ENCODE measurements around the gene TTC1.
"Not testable (repeated sequence)": the region's sequence is repeated elsewhere in the genome, so short reads cannot be mapped to it uniquely, and the experiment has no call there.

TTC1 gene

GRCh38 chr5:159995907-159996306 lies 13.0 kb upstream of the TTC1 start:
- Histone ChIP-seq H3F3A (ENCODE audit: insufficient read depth) (no peaks in the 10 kb centered on the region), H2AFZ (ENCODE audit: low read depth, low read length, severe bottlenecking) (no peak overlapping the region), H3K4me3 (ENCODE audit: insufficient read depth, low read length, poor library complexity, severe bottlenecking) (no peak overlapping the region), H3K9me2 (replicated peaks; ENCODE audit: insufficient read depth, low read length) (no peaks in the 10 kb centered on the region), H3K4me2 (ENCODE audit: low read depth, low read length, poor library complexity, severe bottlenecking) (no peak overlapping the region), H4K20me1 (ENCODE audit: low read depth, low read length) (no peaks in the 10 kb centered on the region), H3K27ac (ENCODE audit: low read depth, low read length) (no peak overlapping the region), H3K9ac (ENCODE audit: low read length) (no peak overlapping the region), H3K9me3 (ENCODE audit: insufficient read depth, low read length) (no peaks in the 10 kb centered on the region), H3K36me3 (ENCODE audit: low read length) (no peaks in the 10 kb centered on the region), H3K27me3 (ENCODE audit: low read length) (no peaks in the 10 kb centered on the region), H3K79me2 (ENCODE audit: insufficient read depth, low read length) (no peaks in the 10 kb centered on the region)
- no peak for TF ChIP-seq CTCF (IDR thresholded peaks at IDR 0.05; ENCODE audit: insufficient read depth, low read length, poor library complexity, severe bottlenecking)
- TF ChIP-seq EZH2phosphoT487 (conservative IDR thresholded peaks at IDR 0.05; ENCODE audit: low read length): no peak

- no peaks in the 10 kb centered on the region for H3K79me2 ChIP-seq (ENCODE audit: insufficient read depth, low read length)
- no peaks in the 10 kb centered on the region for H3F3A ChIP-seq (ENCODE audit: insufficient read depth)
- H3K27me3 ChIP-seq (ENCODE audit: low read length): no peaks in the 10 kb centered on the region
- no peaks in the 10 kb centered on the region for H3K9me3 ChIP-seq (ENCODE audit: insufficient read depth, low read length)
- H3K9me2 ChIP-seq (replicated peaks; ENCODE audit: insufficient read depth, low read length): no peaks in the 10 kb centered on the region
- no peak overlapping the region for H2AFZ ChIP-seq (ENCODE audit: low read depth, low read length, severe bottlenecking)
- no peak for TF ChIP-seq CTCF (IDR thresholded peaks at IDR 0.05; ENCODE audit: insufficient read depth, low read length, poor library complexity, severe bottlenecking)
- no peaks in the 10 kb centered on the region for H3K36me3 ChIP-seq (ENCODE audit: low read length)
- no peak overlapping the region for H3K4me3 ChIP-seq (ENCODE audit: insufficient read depth, low read length, poor library complexity, severe bottlenecking)
- no peak overlapping the region for H3K9ac ChIP-seq (ENCODE audit: low read length)
- H4K20me1 ChIP-seq (ENCODE audit: low read depth, low read length): no peaks in the 10 kb centered on the region
- no peak overlapping the region for H3K27ac ChIP-seq (ENCODE audit: low read depth, low read length)
- H3K4me2 ChIP-seq (ENCODE audit: low read depth, low read length, poor library complexity, severe bottlenecking): no peak overlapping the region
These were observed 7.5 kb upstream of the TTC1 start for GRCh38 chr5:160001457-160001856.

- no peak overlapping the region for H3K9ac ChIP-seq (ENCODE audit: low read length)
- H3K27me3 ChIP-seq (ENCODE audit: low read length): no peaks in the 10 kb centered on the region
- no peak overlapping the region for H3K4me3 ChIP-seq (ENCODE audit: insufficient read depth, low read length, poor library complexity, severe bottlenecking)
- H3F3A ChIP-seq (ENCODE audit: insufficient read depth): no peaks in the 10 kb centered on the region
- peak overlapping the region; percentile 19 for H2AFZ ChIP-seq (ENCODE audit: low read depth, low read length, severe bottlenecking)
- no peak overlapping the region for H3K4me2 ChIP-seq (ENCODE audit: low read depth, low read length, poor library complexity, severe bottlenecking)
- H3K9me2 ChIP-seq (replicated peaks; ENCODE audit: insufficient read depth, low read length): no peaks in the 10 kb centered on the region
- no peaks in the 10 kb centered on the region for H3K9me3 ChIP-seq (ENCODE audit: insufficient read depth, low read length)
- 0 out of 2 replicates have a peak, but pooled peaks cover 3% of the 10 kb centered on the region for H3K36me3 ChIP-seq (ENCODE audit: low read length)
- no peaks in the 10 kb centered on the region for H4K20me1 ChIP-seq (ENCODE audit: low read depth, low read length)
- no peak for TF ChIP-seq CTCF (IDR thresholded peaks at IDR 0.05; ENCODE audit: insufficient read depth, low read length, poor library complexity, severe bottlenecking)
- no peak for TF ChIP-seq EZH2phosphoT487 (conservative IDR thresholded peaks at IDR 0.05; ENCODE audit: low read length)
- H3K27ac ChIP-seq (ENCODE audit: low read depth, low read length): no peak overlapping the region
- H3K79me2 ChIP-seq (ENCODE audit: insufficient read depth, low read length): peaks cover 20% of the 10 kb centered on the region
These were observed 1.4 kb upstream of the TTC1 start for GRCh38 chr5:160007514-160007913.

- Histone ChIP-seq H3K4me2 (ENCODE audit: low read depth, low read length, poor library complexity, severe bottlenecking) (peak overlapping the region; percentile 95), H2AFZ (ENCODE audit: low read depth, low read length, severe bottlenecking) (peak overlapping the region; percentile 75)
- H3K4me3 ChIP-seq (ENCODE audit: insufficient read depth, low read length, poor library complexity, severe bottlenecking): not testable (repeated sequence)
These were observed 436 bp upstream of the TTC1 start for GRCh38 chr5:160008529-160008876.

More at GRCh38 chr5:160008529-160008876, 436 bp upstream of the TTC1 start:
- H3K9me3 ChIP-seq (ENCODE audit: insufficient read depth, low read length); H3K9me2 ChIP-seq (replicated peaks; ENCODE audit: insufficient read depth, low read length); H3K27me3 ChIP-seq (ENCODE audit: low read length); H3K27ac ChIP-seq (ENCODE audit: low read depth, low read length); H3F3A ChIP-seq (ENCODE audit: insufficient read depth); H4K20me1 ChIP-seq (ENCODE audit: low read depth, low read length); H3K36me3 ChIP-seq (ENCODE audit: low read length); H3K9ac ChIP-seq (ENCODE audit: low read length): not testable (repeated sequence)
- H3K79me2 ChIP-seq (ENCODE audit: insufficient read depth, low read length): peaks cover 20% of the 10 kb centered on the region
